ENCODE data around the gene LIX1L.
A peak's percentile ranks its signal among the peaks of the same experiment; 100 is the strongest.

LIX1L gene

GRCh38 chr1:145891587-145892485, 66.0 kb downstream of the LIX1L start:
- peak; percentile 98 for DNase-seq

GRCh38 chr1:145891143-145891542, 66.7 kb downstream of the LIX1L start:
- peak; percentile 56 for DNase-seq

GRCh38 chr1:145889722-145890121, 68.1 kb downstream of the LIX1L start:
- DNase-seq, result peak; percentile 58

GRCh38 chr1:145887631-145888030, 70.2 kb downstream of the LIX1L start:
- DNase-seq, result no peak

GRCh38 chr1:145886816-145887215, 71.0 kb downstream of the LIX1L start:
- no peak for DNase-seq

- no peak for DNase-seq
Observed at GRCh38 chr1:145886390-145886789, 71.4 kb downstream of the LIX1L start.

GRCh38 chr1:145885738-145886287, 72.0 kb downstream of the LIX1L start, which contains the start of gene ANKRD35:
ANKRD35 (minus strand) TSS chr1:145885866; CDS start chr1:145885758, 108 bp downstream.
- peak; percentile 90 for DNase-seq

- DNase-seq, result no peak
Observed at GRCh38 chr1:145884675-145885074, 73.1 kb downstream of the LIX1L start.

Data from NCI-H146 (cell line).